CD4-positive, alpha-beta T cell (primary cell): Measurements from ENCODE around the gene DDIT3. TPM values are rescaled to one million over a fixed set of nuclear protein-coding genes. Genes with fewer than 3 reads are reported as not detected.

ENCODE experiments used
- ATAC-seq: fragments of 200-7000 bp; cut with Tn5 transposase; one replicate; pipeline ENCODE4 v1.10.0; 2022; ENCODE audit warnings: mild to moderate bottlenecking; ENCODE audit not compliant: poor library complexity
- CTCF ChIA-PET: fragments of 350-600 bp; sonication (Branson Sonifier 250); formaldehyde crosslinking; loops from one replicate; lab custom pipeline; 2021; ENCODE audit warnings: antibody characterized with exemption, inconsistent platforms; lab: Charles Lee
- POLR2A ChIA-PET: fragments of 350-600 bp; sonication (Branson Sonifier 250); formaldehyde crosslinking; loops from one replicate; lab custom pipeline; 2021; ENCODE audit warnings: antibody characterized with exemption, inconsistent platforms; lab: Charles Lee
- DNase-seq, 14 experiments: peaks; one replicate each; pipeline ENCODE4 v3.0.0-alpha.2; 2013 to 2020; ENCODE audit warnings: mixed read lengths in 2 of 14
- H3K27ac ChIP-seq, 2 donors: one replicate each; pipeline versions ENCODE4 v1.5.1 to v1.7.0; 2013; ENCODE audit warnings: low read length in 2 of 2, low read depth in 1 of 2, mild to moderate bottlenecking in 1 of 2
- H3K27me3 ChIP-seq, 2 experiments: 1 replicate in 1 of 2; 2 replicates in 1 of 2; pipeline versions ENCODE4 v1.6.1 to v1.7.0; 2013; ENCODE audit warnings: low read length in 2 of 2, control low read depth in 1 of 2, mild to moderate bottlenecking in 1 of 2, moderate library complexity in 1 of 2; ENCODE audit not compliant: insufficient read depth in 2 of 2, control insufficient read depth in 1 of 2
- H3K36me3 ChIP-seq: one replicate; pipeline ENCODE4 v1.6.1; 2013; ENCODE audit warnings: low read length, control low read depth; ENCODE audit not compliant: insufficient read depth
- H3K4me1 ChIP-seq: one replicate; pipeline ENCODE4 v1.6.1; 2013; ENCODE audit warnings: low read length, control low read depth; ENCODE audit not compliant: insufficient read depth
- H3K4me3 ChIP-seq: one replicate; pipeline ENCODE4 v1.5.1; 2013; ENCODE audit warnings: mild to moderate bottlenecking, low read length, moderate library complexity
- H3K9me3 ChIP-seq, 2 experiments: 1 replicate in 1 of 2; 2 replicates in 1 of 2; pipeline versions ENCODE4 v1.6.1 to v1.7.0; 2013; ENCODE audit warnings: low read length in 2 of 2, mild to moderate bottlenecking in 2 of 2, control low read depth in 1 of 2, moderate library complexity in 1 of 2; ENCODE audit not compliant: control insufficient read depth in 1 of 2, insufficient read depth in 1 of 2
- H3K27ac Mint-ChIP-seq: one replicate; pipeline ENCODE4 v1.8.0; 2020; ENCODE audit warnings: mixed read lengths
- H3K27me3 Mint-ChIP-seq: one replicate; pipeline ENCODE4 v1.8.0; 2021; ENCODE audit warnings: mixed read lengths
- H3K36me3 Mint-ChIP-seq: one replicate; pipeline ENCODE4 v1.8.0; 2021; ENCODE audit warnings: low read depth, mixed read lengths
- H3K4me1 Mint-ChIP-seq: one replicate; pipeline ENCODE4 v1.8.0; 2021; ENCODE audit warnings: low read depth, mixed read lengths
- H3K4me3 Mint-ChIP-seq: one replicate; pipeline ENCODE4 v1.8.0; 2020; ENCODE audit warnings: mild to moderate bottlenecking, mixed read lengths
- H3K9me3 Mint-ChIP-seq: one replicate; pipeline ENCODE4 v1.8.0; 2020; ENCODE audit warnings: mixed read lengths
- CTCF ChIP-seq: fragments of 200-600 bp; IDR thresholded peaks from one replicate; pipeline ENCODE4 v1.8.0; 2022; ENCODE audit warnings: antibody characterized with exemption, mild to moderate bottlenecking
- intact Hi-C, 2 experiments: fragments of 100-400 bp; cut with DNase I in 1 of 2; cut with micrococcal nuclease in 1 of 2; formaldehyde crosslinking; loops; one replicate each; pipeline versions ENCODE4 v1.15.1 to v1.9.0; 2023 to 2025; cut with DNase I, micrococcal nuclease
- polyA plus RNA-seq, 2 donors: library from polyadenylated mRNA; unstranded; fragments of 120-200 nt; gene quantifications; one replicate each; pipeline ENCODE4 v1.2.1, GENCODE V29; 2013
- total RNA-seq, 174 experiments: library from RNA in 2 of 174; stranded (reverse) in 2 of 174; gene quantifications; one replicate each; pipeline ENCODE4 v1.2.3 and lab custom pipeline; 2021 to 2026

The DDIT3 gene
- 100 to 1,000 TPM; 145 TPM for total RNA-seq
- polyA plus RNA-seq (2013, experiment 1 of 2) = 14.2 TPM
- 56.2 TPM for polyA plus RNA-seq (2013, experiment 2 of 2)
- 5.6 to 168 (median 18.7) reads per million in 172 experiments for total RNA-seq (lab: John Stamatoyannopoulos, UW)

- CTCF ChIA-PET = interaction anchor here (1.0 to 2.0 kb wide), 5 partner anchors 18 to 63 kb away, joined by 3 to 8 read pairs (median 3); partner anchors contain the start of gene GLI1
- Histone ChIP-seq H3K27ac (peak within 1 kb of the TSS; percentile 97 to 99), H3K9me3 (no peaks in the 10 kb centered on the region), H3K4me1 (peaks cover 66% of the 10 kb centered on the region), H3K27me3 (no peaks in the 10 kb centered on the region), H3K36me3 (peaks cover 41% of the 10 kb centered on the region), H3K4me3 (peak within 1 kb of the TSS; percentile 100)
- TF ChIP-seq CTCF = no peak
- peaks cover 81% of the 10 kb centered on the region for H3K36me3 Mint-ChIP-seq
- peak within 1 kb of the TSS; percentile 100 for H3K27ac Mint-ChIP-seq
- no peaks in the 10 kb centered on the region for H3K27me3 Mint-ChIP-seq
- peak; percentile 78 for ATAC-seq
- no peaks in the 10 kb centered on the region for H3K9me3 Mint-ChIP-seq
- intact Hi-C loops = loop anchor here (1.0 to 5.0 kb wide), 5 partner anchors 41 to 422 kb away; partner anchors contain the start of genes ARHGAP9 (in 1 of the 2), ATP23 (in 1 of the 2) and CDK4 (in 1 of the 2)
- peaks cover 64% of the 10 kb centered on the region for H3K4me1 Mint-ChIP-seq
- peak; percentile 98 to 100 (median 99) for DNase-seq
- peak within 1 kb of the TSS; percentile 95 for H3K4me3 Mint-ChIP-seq
- POLR2A ChIA-PET = interaction anchor here (0.8 to 2.9 kb wide), 18 partner anchors 21 to 1402 kb away, joined by 3 to 61 read pairs (median 4); partner anchors contain the start of genes ARHGAP9, CDK4, GLI1 and MARS1
Measured at GRCh38 chr12:57520053-57520818, at the start of gene DDIT3. TSS of gene DDIT3 (minus strand) at chr12:57520514. CDS start at chr12:57517406, 3,108 bp downstream.

- H3K4me1 Mint-ChIP-seq = no peaks in the 10 kb centered on the region
- CTCF ChIA-PET = no interaction called here
- H3K36me3 ChIP-seq = no peaks in the 10 kb centered on the region
- no peaks in the 10 kb centered on the region for H3K27me3 ChIP-seq
- no peaks in the 10 kb centered on the region for H3K9me3 Mint-ChIP-seq
- no peaks in the 10 kb centered on the region for H3K27me3 Mint-ChIP-seq
- no peak overlapping the region for H3K27ac ChIP-seq
- intact Hi-C loops = no loop called here
- H3K4me1 ChIP-seq = no peaks in the 10 kb centered on the region
- DNase-seq (no peak), ATAC-seq (no peak)
- no peak overlapping the region for H3K27ac Mint-ChIP-seq
- H3K4me3 Mint-ChIP-seq = no peak overlapping the region
- no peak overlapping the region for H3K4me3 ChIP-seq
- no peaks in the 10 kb centered on the region for H3K9me3 ChIP-seq
- TF ChIP-seq CTCF = no peak
- POLR2A ChIA-PET = no interaction called here
- H3K36me3 Mint-ChIP-seq = peaks cover 4% of the 10 kb centered on the region
Measured at GRCh38 chr12:57569858-57570257, 49.5 kb upstream of the DDIT3 start.

- H3K4me1 ChIP-seq = no peaks in the 10 kb centered on the region
- H3K9me3 Mint-ChIP-seq = no peaks in the 10 kb centered on the region
- H3K4me3 ChIP-seq = no peak overlapping the region
- H3K27me3 ChIP-seq = no peaks in the 10 kb centered on the region
- TF ChIP-seq CTCF = no peak
- H3K4me1 Mint-ChIP-seq = no peaks in the 10 kb centered on the region
- ATAC-seq (no peak), DNase-seq (no peak)
- H3K36me3 Mint-ChIP-seq = peaks cover 4% of the 10 kb centered on the region
- peaks cover 5% of the 10 kb centered on the region for H3K27me3 Mint-ChIP-seq
- POLR2A ChIA-PET = no interaction called here
- intact Hi-C loops = no loop called here
- no peaks in the 10 kb centered on the region for H3K36me3 ChIP-seq
- H3K27ac Mint-ChIP-seq = no peak overlapping the region
- CTCF ChIA-PET = no interaction called here
- no peaks in the 10 kb centered on the region for H3K9me3 ChIP-seq
- no peak overlapping the region for H3K27ac ChIP-seq
- no peak overlapping the region for H3K4me3 Mint-ChIP-seq
Measured at GRCh38 chr12:57568838-57569237, 48.5 kb upstream of the DDIT3 start.
